Peyer's patch (tissue), 4 donors: ENCODE data around the gene RETREG2.

Experiments used
- CTCF ChIP-seq, 6 experiments: fragments of 450-650 bp in 4 of 6; fragments of 200-600 bp in 2 of 6; sonication (generic) in 1 of 6; IDR thresholded peaks; one replicate each; pipeline ENCODE4 v1.5.1; 2017 to 2019; ENCODE audit warnings: antibody characterized with exemption in 6 of 6, mild to moderate bottlenecking in 3 of 6, moderate library complexity in 1 of 6
- POLR2A ChIP-seq, 2 donors: fragments of 450-650 bp; IDR thresholded peaks; one replicate each; pipeline ENCODE4 v1.5.1; 2017; ENCODE audit warnings: antibody characterized with exemption in 2 of 2, mild to moderate bottlenecking in 2 of 2, moderate library complexity in 2 of 2

GRCh38 chr2:219174146-219174545 is 3.9 kb upstream of the RETREG2 start:
- TF ChIP-seq CTCF (IDR thresholded peaks at IDR 0.05) (no peak), POLR2A (IDR thresholded peaks at IDR 0.05) (no peak)
